ENCODE results near the gene IRS1.

Gene IRS1

GRCh38 chr2:226743915-226744314, 55.7 kb downstream of the IRS1 start:
- no peak overlapping the region for H3K9ac ChIP-seq (ENCODE audit: low read length)
- no peak overlapping the region for H3K27ac ChIP-seq (ENCODE audit: low read length)
- no peak overlapping the region for H3K4me3 ChIP-seq (ENCODE audit: low read length)
- H3K9me3 ChIP-seq (ENCODE audit: control insufficient read depth, low read depth, low read length), result no peaks in the 10 kb centered on the region
- H3K36me3 ChIP-seq (ENCODE audit: control insufficient read depth, low read depth, low read length), result no peaks in the 10 kb centered on the region
- peaks cover 6% of the 10 kb centered on the region for H3K4me1 ChIP-seq (ENCODE audit: control insufficient read depth, low read depth, low read length)
- H3K27me3 ChIP-seq (ENCODE audit: control insufficient read depth, insufficient read depth, low read length), result no peaks in the 10 kb centered on the region

DNA sequence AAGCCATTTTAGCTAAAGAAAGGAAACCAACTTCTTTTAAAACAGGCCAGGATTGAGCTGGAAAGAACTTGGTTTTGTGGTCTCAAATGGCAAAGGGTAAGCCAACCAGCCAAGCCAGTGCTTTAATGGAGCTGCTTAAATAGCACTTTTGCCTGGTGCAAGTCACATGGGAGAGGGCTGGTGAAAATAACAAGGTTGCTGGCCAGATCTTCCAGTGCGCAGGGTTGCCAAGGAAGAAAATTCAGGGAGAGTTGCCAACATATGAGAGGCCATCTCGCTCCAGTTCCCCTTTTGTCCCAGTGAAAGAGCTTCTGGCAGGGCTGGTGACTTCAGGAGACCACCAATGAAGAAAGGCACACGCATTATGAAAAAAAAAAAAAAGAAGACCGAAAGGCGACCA, 57.3 kb downstream of the IRS1 start:
- peaks cover 7% of the 10 kb centered on the region for H3K4me1 ChIP-seq (ENCODE audit: control insufficient read depth, low read depth, low read length)
- H3K9me3 ChIP-seq (ENCODE audit: control insufficient read depth, low read depth, low read length), result no peaks in the 10 kb centered on the region
- H3K9ac ChIP-seq (ENCODE audit: low read length), result no peak overlapping the region
- H3K36me3 ChIP-seq (ENCODE audit: control insufficient read depth, low read depth, low read length), result no peaks in the 10 kb centered on the region
- H3K27me3 ChIP-seq (ENCODE audit: control insufficient read depth, insufficient read depth, low read length), result no peaks in the 10 kb centered on the region
- no peak overlapping the region for H3K27ac ChIP-seq (ENCODE audit: low read length)
- no peak overlapping the region for H3K4me3 ChIP-seq (ENCODE audit: low read length)

GRCh38 chr2:226740039-226740648, 59.5 kb downstream of the IRS1 start:
- H3K4me3 ChIP-seq (ENCODE audit: low read length), result no peak overlapping the region
- H3K9me3 ChIP-seq (ENCODE audit: control insufficient read depth, low read depth, low read length), result no peaks in the 10 kb centered on the region
- H3K27me3 ChIP-seq (ENCODE audit: control insufficient read depth, insufficient read depth, low read length), result no peaks in the 10 kb centered on the region
- H3K4me1 ChIP-seq (ENCODE audit: control insufficient read depth, low read depth, low read length), result peaks cover 7% of the 10 kb centered on the region
- H3K36me3 ChIP-seq (ENCODE audit: control insufficient read depth, low read depth, low read length), result no peaks in the 10 kb centered on the region
- no peak overlapping the region for H3K9ac ChIP-seq (ENCODE audit: low read length)
- no peak overlapping the region for H3K27ac ChIP-seq (ENCODE audit: low read length)

DNA sequence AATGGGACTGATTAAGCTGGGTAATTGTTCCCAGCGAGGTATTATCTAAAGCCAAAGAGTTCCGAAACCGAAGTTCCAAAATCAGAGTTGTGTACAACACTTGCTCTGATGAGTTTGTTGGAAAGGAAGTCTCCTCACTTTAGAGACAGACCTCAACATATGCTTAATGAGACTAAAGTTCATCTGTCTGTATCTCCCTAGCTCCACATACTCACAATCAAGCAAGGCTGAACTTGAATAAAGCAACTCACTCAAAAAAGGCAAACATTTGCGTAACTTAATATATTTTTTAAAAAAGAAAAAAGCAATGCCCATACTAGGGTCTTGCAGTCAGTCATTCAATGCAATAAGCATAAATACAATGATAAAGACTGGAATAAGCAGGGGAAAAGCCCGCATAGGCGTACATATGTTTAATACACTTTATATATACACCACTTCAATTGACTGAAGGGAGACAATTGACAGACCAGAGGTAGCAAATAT, 60.0 kb downstream of the IRS1 start:
- H3K9ac ChIP-seq (ENCODE audit: low read length), result no peak overlapping the region
- no peak overlapping the region for H3K27ac ChIP-seq (ENCODE audit: low read length)
- peaks cover 11% of the 10 kb centered on the region for H3K4me1 ChIP-seq (ENCODE audit: control insufficient read depth, low read depth, low read length)
- H3K4me3 ChIP-seq (ENCODE audit: low read length), result no peak overlapping the region
- H3K36me3 ChIP-seq (ENCODE audit: control insufficient read depth, low read depth, low read length), result no peaks in the 10 kb centered on the region
- no peaks in the 10 kb centered on the region for H3K9me3 ChIP-seq (ENCODE audit: control insufficient read depth, low read depth, low read length)
- H3K27me3 ChIP-seq (ENCODE audit: control insufficient read depth, insufficient read depth, low read length), result no peaks in the 10 kb centered on the region

DNA sequence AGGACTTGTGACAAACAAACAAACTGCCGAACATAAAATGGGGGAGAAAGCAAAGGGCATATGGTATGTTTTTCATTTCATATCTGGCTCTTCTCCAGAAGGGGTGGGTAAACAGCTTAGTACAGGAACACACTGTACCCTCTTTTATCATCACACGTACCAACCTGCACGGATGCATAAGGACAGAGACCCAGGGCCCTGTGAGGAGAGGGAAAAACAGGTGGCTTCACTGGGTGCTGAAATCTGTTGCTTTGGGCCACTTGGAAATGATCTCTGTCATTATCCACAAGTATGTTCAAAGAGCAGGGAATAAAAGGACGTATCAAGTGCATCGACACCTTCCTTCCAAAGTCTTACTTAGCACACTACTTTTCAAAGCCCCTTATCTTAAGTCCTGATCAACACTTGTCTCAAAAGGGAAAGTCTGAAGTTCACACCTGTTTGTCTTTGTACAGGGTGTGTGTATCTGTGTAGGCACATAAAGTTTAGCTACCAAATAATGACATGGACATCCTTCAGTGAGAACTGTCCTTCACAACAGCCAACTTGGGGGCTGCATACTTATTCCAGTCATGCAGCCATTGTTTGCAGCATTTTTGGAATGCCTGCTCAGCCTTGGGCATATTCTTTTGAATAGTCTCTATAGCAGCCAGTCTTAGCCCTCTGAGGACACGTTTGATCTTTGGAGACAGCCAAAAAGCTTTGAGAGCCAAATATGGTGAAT, 60.6 kb downstream of the IRS1 start:
- Histone ChIP-seq H3K27ac (ENCODE audit: low read length) (no peak overlapping the region), H3K9me3 (ENCODE audit: control insufficient read depth, low read depth, low read length) (no peaks in the 10 kb centered on the region), H3K4me3 (ENCODE audit: low read length) (no peak overlapping the region), H3K36me3 (ENCODE audit: control insufficient read depth, low read depth, low read length) (no peaks in the 10 kb centered on the region), H3K27me3 (ENCODE audit: control insufficient read depth, insufficient read depth, low read length) (no peaks in the 10 kb centered on the region), H3K4me1 (ENCODE audit: control insufficient read depth, low read depth, low read length) (peaks cover 11% of the 10 kb centered on the region), H3K9ac (ENCODE audit: low read length) (no peak overlapping the region)

DNA sequence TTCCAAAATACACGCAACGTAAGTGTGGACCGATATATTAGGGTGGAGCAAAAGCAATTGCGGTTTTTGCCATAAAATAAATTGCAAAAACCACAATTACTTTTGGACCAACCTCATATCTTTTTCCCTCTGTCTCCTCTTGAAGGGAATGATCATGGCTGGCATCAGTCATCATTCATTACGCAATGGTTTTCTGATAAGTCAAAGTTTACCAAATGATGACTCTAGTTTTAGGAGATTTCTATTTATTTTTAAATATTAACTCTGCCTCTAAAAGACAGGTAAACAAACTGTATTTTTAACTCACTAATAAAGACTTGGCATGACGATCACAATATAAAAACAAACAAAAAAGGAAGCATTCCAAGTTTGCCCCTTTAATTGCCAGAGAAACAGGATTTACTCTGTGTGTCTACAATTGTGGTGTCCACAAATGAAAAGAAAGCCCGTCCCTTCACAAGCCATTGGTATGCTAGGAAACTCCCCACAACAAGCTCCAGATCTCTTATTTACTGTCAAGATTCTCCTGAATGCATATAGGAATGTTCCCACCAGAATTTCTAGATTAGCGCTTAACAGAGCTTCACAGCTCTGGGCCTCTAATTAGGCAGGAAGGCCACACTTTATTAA, 61.3 kb downstream of the IRS1 start:
- H3K9ac ChIP-seq (ENCODE audit: low read length), result no peak overlapping the region
- no peak overlapping the region for H3K4me3 ChIP-seq (ENCODE audit: low read length)
- H3K9me3 ChIP-seq (ENCODE audit: control insufficient read depth, low read depth, low read length), result no peaks in the 10 kb centered on the region
- H3K27me3 ChIP-seq (ENCODE audit: control insufficient read depth, insufficient read depth, low read length), result no peaks in the 10 kb centered on the region
- no peak overlapping the region for H3K27ac ChIP-seq (ENCODE audit: low read length)
- no peaks in the 10 kb centered on the region for H3K36me3 ChIP-seq (ENCODE audit: control insufficient read depth, low read depth, low read length)
- peaks cover 11% of the 10 kb centered on the region for H3K4me1 ChIP-seq (ENCODE audit: control insufficient read depth, low read depth, low read length)

DNA sequence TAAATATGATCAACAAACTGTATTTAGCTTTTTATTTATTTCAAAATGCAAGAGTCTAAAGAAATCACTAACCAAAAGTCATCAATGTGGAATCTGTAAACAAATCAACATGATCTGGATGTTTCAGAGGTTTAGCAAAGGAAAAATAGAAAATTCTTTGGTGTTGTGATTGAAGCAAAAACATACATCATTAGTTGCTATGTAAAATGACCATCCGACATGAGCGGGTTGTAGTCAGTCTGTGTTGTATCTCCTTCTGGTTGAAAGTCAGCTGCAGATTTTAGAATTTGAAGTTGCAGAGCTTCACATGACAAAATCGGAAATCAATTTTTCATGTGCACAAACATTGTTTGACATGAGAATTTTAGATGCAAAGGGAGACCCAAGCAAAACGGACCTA, 63.2 kb downstream of the IRS1 start:
- peaks cover 11% of the 10 kb centered on the region for H3K4me1 ChIP-seq (ENCODE audit: control insufficient read depth, low read depth, low read length)
- H3K4me3 ChIP-seq (ENCODE audit: low read length), result no peak overlapping the region
- no peak overlapping the region for H3K27ac ChIP-seq (ENCODE audit: low read length)
- no peak overlapping the region for H3K9ac ChIP-seq (ENCODE audit: low read length)
- no peaks in the 10 kb centered on the region for H3K36me3 ChIP-seq (ENCODE audit: control insufficient read depth, low read depth, low read length)
- no peaks in the 10 kb centered on the region for H3K9me3 ChIP-seq (ENCODE audit: control insufficient read depth, low read depth, low read length)
- no peaks in the 10 kb centered on the region for H3K27me3 ChIP-seq (ENCODE audit: control insufficient read depth, insufficient read depth, low read length)

GRCh38 chr2:226733927-226734564, 65.6 kb downstream of the IRS1 start:
- H3K4me3 ChIP-seq (ENCODE audit: low read length), result no peak overlapping the region
- no peaks in the 10 kb centered on the region for H3K27me3 ChIP-seq (ENCODE audit: control insufficient read depth, insufficient read depth, low read length)
- H3K4me1 ChIP-seq (ENCODE audit: control insufficient read depth, low read depth, low read length), result peaks cover 6% of the 10 kb centered on the region
- H3K9me3 ChIP-seq (ENCODE audit: control insufficient read depth, low read depth, low read length), result no peaks in the 10 kb centered on the region
- H3K27ac ChIP-seq (ENCODE audit: low read length), result no peak overlapping the region
- no peak overlapping the region for H3K9ac ChIP-seq (ENCODE audit: low read length)
- H3K36me3 ChIP-seq (ENCODE audit: control insufficient read depth, low read depth, low read length), result no peaks in the 10 kb centered on the region

DNA sequence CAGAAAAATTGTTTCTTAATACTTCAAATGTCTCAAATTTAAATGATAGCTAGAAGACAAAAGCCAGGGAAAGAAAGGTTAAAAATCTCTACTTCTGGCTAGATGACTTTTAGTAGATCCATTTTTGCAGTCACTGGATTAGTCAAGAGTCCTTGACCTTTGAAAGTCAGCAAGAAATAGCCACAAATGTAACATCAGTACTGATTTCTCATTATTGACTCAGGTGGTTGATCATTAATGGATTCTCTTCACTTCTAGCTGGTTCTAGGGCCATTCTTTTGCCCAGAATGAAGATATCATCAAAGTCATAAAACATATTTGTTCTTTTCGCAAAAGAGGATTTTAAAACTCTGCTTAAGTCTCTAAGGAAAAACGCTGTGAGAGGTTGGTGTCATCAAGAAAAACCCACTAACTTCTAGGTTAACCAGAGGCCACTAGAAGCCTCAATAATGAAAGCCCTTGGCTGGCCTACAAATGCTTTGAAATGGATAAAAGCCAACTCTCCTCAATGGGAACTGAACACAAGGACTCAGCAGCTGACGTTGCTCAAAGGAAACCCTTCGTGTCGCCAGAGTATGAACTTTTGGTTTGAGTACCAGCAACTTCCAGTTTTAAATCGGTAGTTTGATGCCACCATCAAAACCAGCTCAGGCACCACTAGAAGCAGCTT, 66.3 kb downstream of the IRS1 start:
- Histone ChIP-seq H3K36me3 (ENCODE audit: control insufficient read depth, low read depth, low read length) (no peaks in the 10 kb centered on the region), H3K27ac (ENCODE audit: low read length) (no peak overlapping the region)

DNA sequence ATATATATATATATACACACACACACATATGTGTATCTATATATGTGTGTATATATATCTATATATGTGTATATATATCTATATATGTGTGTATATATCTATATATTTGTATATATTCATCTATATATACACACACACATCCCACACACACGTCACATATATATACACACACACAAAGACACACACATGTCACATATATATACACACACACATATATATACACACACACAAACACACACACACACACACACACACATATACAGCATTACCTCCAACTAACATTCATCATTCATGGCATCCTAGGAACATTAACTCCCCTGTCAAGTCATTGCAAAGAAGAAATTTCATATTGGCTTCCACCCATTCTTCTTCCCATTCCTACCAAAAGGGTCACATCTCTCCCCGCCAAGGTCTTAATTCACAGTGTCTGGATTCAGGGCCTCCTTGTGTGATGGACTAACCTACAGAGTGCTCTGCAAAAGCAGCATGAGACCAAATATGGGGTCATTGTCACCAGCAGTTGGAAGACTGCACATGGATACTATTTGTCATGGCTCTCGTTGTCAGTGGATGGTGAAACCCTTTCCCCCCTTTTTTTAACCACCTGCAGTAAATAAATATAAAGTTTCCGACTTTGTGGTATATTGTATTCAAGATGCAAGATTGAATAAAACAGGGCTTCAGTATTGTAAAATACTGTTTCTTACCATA, 67.0 kb downstream of the IRS1 start:
- Histone ChIP-seq H3K27ac (ENCODE audit: low read length) (no peak overlapping the region), H3K9me3 (ENCODE audit: control insufficient read depth, low read depth, low read length) (no peaks in the 10 kb centered on the region), H3K27me3 (ENCODE audit: control insufficient read depth, insufficient read depth, low read length) (no peaks in the 10 kb centered on the region), H3K4me3 (ENCODE audit: low read length) (no peak overlapping the region), H3K36me3 (ENCODE audit: control insufficient read depth, low read depth, low read length) (no peaks in the 10 kb centered on the region), H3K4me1 (ENCODE audit: control insufficient read depth, low read depth, low read length) (peaks cover 4% of the 10 kb centered on the region), H3K9ac (ENCODE audit: low read length) (no peak overlapping the region)

More for the DNA sequence above, 66.3 kb downstream of the IRS1 start:
- H3K9ac ChIP-seq (ENCODE audit: low read length), result no peak overlapping the region
- no peaks in the 10 kb centered on the region for H3K9me3 ChIP-seq (ENCODE audit: control insufficient read depth, low read depth, low read length)
- no peaks in the 10 kb centered on the region for H3K27me3 ChIP-seq (ENCODE audit: control insufficient read depth, insufficient read depth, low read length)
- no peak overlapping the region for H3K4me3 ChIP-seq (ENCODE audit: low read length)
- H3K4me1 ChIP-seq (ENCODE audit: control insufficient read depth, low read depth, low read length), result peaks cover 4% of the 10 kb centered on the region

GRCh38 chr2:226730481-226730880, 69.1 kb downstream of the IRS1 start:
- no peak overlapping the region for H3K4me3 ChIP-seq (ENCODE audit: low read length)
- no peak overlapping the region for H3K9ac ChIP-seq (ENCODE audit: low read length)
- no peaks in the 10 kb centered on the region for H3K9me3 ChIP-seq (ENCODE audit: control insufficient read depth, low read depth, low read length)
- H3K27me3 ChIP-seq (ENCODE audit: control insufficient read depth, insufficient read depth, low read length), result no peaks in the 10 kb centered on the region
- H3K36me3 ChIP-seq (ENCODE audit: control insufficient read depth, low read depth, low read length), result no peaks in the 10 kb centered on the region
- no peak overlapping the region for H3K27ac ChIP-seq (ENCODE audit: low read length)
- H3K4me1 ChIP-seq (ENCODE audit: control insufficient read depth, low read depth, low read length), result peaks cover 6% of the 10 kb centered on the region

Measured in iPS-18a (cell line).